RWPE2 (cell line): ENCODE measurements around the gene LHCGR.

ENCODE experiments used
- ATAC-seq: fragments of 200-7000 bp; cut with Tn5 transposase; 3 replicates; pipeline ENCODE4 v1.9.1; 2021; ENCODE audit warnings: low read depth
- DNase-seq: peaks from one replicate; pipeline ENCODE4 v3.0.0-alpha.2; 2020; ENCODE audit warnings: low spot score
- H3K27ac ChIP-seq: fragments of 450-650 bp; 2 replicates; pipeline ENCODE4 v1.5.1; 2017; ENCODE audit warnings: mild to moderate bottlenecking; ENCODE audit not compliant: poor library complexity, severe bottlenecking
- H3K27me3 ChIP-seq: fragments of 250-450 bp; sonication (Bioruptor Pico); 2 replicates; pipeline ENCODE4 v1.5.1; 2021; ENCODE audit warnings: mild to moderate bottlenecking, moderate library complexity; ENCODE audit not compliant: insufficient read depth, poor library complexity, severe bottlenecking
- H3K36me3 ChIP-seq: fragments of 250-450 bp; sonication (Bioruptor Pico); 2 replicates; pipeline ENCODE4 v1.5.1; 2020; ENCODE audit warnings: low read depth, mild to moderate bottlenecking, moderate library complexity
- H3K4me1 ChIP-seq: fragments of 250-450 bp; sonication (Bioruptor Pico); 2 replicates; pipeline ENCODE4 v1.5.1; 2021; ENCODE audit warnings: mild to moderate bottlenecking, moderate library complexity; ENCODE audit not compliant: insufficient read depth, poor library complexity, severe bottlenecking
- H3K4me3 ChIP-seq: fragments of 250-450 bp; sonication (Bioruptor Pico); 2 replicates; pipeline ENCODE4 v1.5.1; 2021; ENCODE audit warnings: mild to moderate bottlenecking, moderate library complexity; ENCODE audit not compliant: severe bottlenecking
- H3K9me3 ChIP-seq: fragments of 250-450 bp; sonication (Bioruptor Pico); 2 replicates; pipeline ENCODE4 v1.5.1; 2021; ENCODE audit warnings: mild to moderate bottlenecking, moderate library complexity; ENCODE audit not compliant: severe bottlenecking
- CTCF ChIP-seq: fragments of 450-650 bp; IDR thresholded peaks from one replicate; pipeline ENCODE4 v1.5.1; 2017; ENCODE audit warnings: mild to moderate bottlenecking, moderate library complexity; ENCODE audit not compliant: poor library complexity, severe bottlenecking

LHCGR gene

GRCh38 chr2:48673581-48673980, 81.9 kb downstream of the LHCGR start:
- Histone ChIP-seq H3K36me3 (no peaks in the 10 kb centered on the region), H3K4me1 (no peaks in the 10 kb centered on the region), H3K27ac (no peak overlapping the region), H3K27me3 (no peaks in the 10 kb centered on the region), H3K9me3 (no peaks in the 10 kb centered on the region), H3K4me3 (no peak overlapping the region)
- no peak for TF ChIP-seq CTCF
- ATAC-seq (no peak), DNase-seq (no peak)

- Histone ChIP-seq H3K4me1 (no peaks in the 10 kb centered on the region), H3K9me3 (no peaks in the 10 kb centered on the region), H3K27ac (no peak overlapping the region), H3K4me3 (no peak overlapping the region), H3K27me3 (no peaks in the 10 kb centered on the region), H3K36me3 (no peaks in the 10 kb centered on the region)
- DNase-seq = no peak
- TF ChIP-seq CTCF = no peak
- no peak for ATAC-seq
Observed at GRCh38 chr2:48668992-48669391, 86.5 kb downstream of the LHCGR start.

GRCh38 chr2:48651158-48651790, 104.2 kb downstream of the LHCGR start:
- ATAC-seq (no peak), DNase-seq (no peak)
- Histone ChIP-seq H3K27me3 (no peaks in the 10 kb centered on the region), H3K4me1 (no peaks in the 10 kb centered on the region), H3K4me3 (no peak overlapping the region), H3K36me3 (no peaks in the 10 kb centered on the region), H3K27ac (no peak overlapping the region), H3K9me3 (no peaks in the 10 kb centered on the region)
- TF ChIP-seq CTCF = no peak

GRCh38 chr2:48638261-48638660, 117.3 kb downstream of the LHCGR start:
- no peaks in the 10 kb centered on the region for H3K36me3 ChIP-seq
- H3K27ac ChIP-seq = no peak overlapping the region
- H3K4me3 ChIP-seq = no peak overlapping the region
- ATAC-seq (no peak), DNase-seq (no peak)
- TF ChIP-seq CTCF = no peak
- no peaks in the 10 kb centered on the region for H3K9me3 ChIP-seq
- no peaks in the 10 kb centered on the region for H3K27me3 ChIP-seq
- H3K4me1 ChIP-seq = no peaks in the 10 kb centered on the region
